IPS DF 4.7 (cell line): Measurements from ENCODE around the gene CWC27.

Experiments
- DNase-seq: peaks from one replicate; pipeline ENCODE4 v3.0.0-alpha.2; 2013; ENCODE audit warnings: low spot score; ENCODE audit errors: extremely low read depth

CWC27 gene

DNA sequence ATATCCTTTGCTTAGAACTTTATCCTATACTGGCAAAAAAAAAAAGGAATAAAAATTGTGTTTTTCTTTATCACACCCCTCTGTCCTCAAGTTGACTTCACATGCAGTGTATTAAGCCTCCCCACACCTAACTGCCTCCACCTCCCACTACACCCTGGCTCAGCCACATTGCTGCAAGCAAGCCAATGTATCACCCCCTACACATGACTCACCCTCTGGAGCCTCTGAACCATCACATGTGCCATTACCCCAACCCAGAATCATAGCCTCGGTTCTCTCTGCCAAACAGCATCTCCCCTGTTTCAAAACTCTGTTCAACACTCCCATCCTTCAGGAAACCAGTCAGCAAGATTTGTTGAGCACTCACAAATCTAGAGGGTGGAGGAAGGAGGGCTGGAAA, 209.0 kb downstream of the CWC27 start:
- no peak for DNase-seq

DNA sequence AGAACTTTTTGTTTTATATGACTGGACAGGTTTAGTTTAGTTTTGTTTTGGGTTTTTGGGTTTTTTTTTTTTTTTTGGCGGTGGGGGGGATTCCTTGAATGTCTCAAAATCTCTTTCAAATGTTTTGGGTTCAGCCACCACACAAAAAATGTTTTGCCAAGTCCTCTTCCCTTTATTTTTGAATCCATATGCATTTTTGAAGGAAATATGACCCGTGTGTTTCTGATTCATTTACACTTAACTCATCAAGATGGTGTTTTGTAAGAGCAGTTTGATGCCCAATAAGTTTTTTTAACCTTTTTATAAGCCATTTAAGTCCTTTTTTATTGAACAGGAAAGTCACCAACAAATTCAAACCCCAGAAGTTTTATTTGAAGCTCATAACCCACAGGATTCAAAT, 209.8 kb downstream of the CWC27 start:
- DNase-seq, result no peak

DNA sequence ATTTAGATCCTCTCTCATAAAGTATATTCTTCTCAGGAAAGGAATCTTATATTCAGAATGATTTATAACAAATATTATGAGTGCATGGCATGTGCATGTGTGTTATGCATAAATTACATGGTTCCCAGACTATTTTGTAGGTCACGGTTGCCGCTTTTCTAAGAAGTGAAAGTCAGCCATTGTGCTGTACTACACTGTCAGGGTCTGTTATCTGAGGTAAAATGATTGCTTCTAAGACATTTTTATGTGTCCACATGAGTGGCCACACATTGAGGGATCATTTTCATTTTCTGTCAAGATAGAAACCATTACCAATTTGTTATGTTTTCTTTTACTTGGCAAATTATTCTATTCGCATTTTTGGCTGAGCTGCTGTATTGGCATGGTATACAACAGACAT, 210.8 kb downstream of the CWC27 start:
- no peak for DNase-seq

DNA sequence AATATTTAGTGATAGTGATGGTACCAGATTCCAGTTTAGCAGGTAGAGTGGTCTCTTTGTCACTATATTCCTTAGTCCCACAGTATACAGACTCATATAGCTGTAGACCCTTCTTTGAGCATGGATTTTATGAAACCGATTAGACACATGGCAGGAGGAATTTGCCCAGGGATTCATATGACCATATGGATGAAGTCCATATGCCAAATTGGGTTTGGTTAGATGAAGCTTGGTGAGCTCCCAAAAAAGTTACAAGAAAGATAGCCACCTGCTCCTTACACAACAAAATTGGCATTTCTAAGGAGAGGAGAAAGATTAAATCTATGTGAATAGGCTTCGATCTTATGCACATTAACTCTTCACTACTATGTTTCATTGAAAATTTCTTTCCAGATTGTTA, 211.4 kb downstream of the CWC27 start:
- no peak for DNase-seq

- no peak for DNase-seq
Observed at GRCh38 chr5:64987768-64988167, 219.0 kb downstream of the CWC27 start.

DNA sequence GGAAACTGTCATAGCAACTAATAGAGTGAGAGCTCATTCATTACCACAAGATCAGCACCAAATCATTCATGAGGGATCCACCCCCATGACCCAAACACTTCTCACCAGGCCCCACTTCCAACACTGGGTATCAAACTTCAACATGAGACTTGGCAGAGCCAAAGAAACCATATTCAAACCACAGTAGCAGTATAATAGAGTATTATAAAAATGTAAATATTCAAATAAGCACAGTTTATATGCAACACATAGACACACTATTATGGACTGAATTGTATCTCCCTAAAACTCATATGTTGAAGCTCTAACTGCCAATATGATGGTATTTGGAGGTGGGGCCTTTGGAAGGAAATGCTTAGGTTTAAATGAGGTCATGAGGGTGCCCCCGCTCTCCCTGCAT, 240.5 kb downstream of the CWC27 start:
- no peak for DNase-seq

GRCh38 chr5:65010841-65011240, 242.1 kb downstream of the CWC27 start:
- no peak for DNase-seq

- DNase-seq, result no peak
Observed at GRCh38 chr5:65012301-65012892, 243.7 kb downstream of the CWC27 start.

- no peak for DNase-seq
Observed at GRCh38 chr5:65013166-65013565, 244.4 kb downstream of the CWC27 start.

- DNase-seq, result no peak
Observed at GRCh38 chr5:65014769-65015168, 246.0 kb downstream of the CWC27 start.

GRCh38 chr5:65015767-65016166, 247.0 kb downstream of the CWC27 start:
- no peak for DNase-seq

GRCh38 chr5:65017636-65018035, 248.9 kb downstream of the CWC27 start:
- DNase-seq, result no peak

DNA sequence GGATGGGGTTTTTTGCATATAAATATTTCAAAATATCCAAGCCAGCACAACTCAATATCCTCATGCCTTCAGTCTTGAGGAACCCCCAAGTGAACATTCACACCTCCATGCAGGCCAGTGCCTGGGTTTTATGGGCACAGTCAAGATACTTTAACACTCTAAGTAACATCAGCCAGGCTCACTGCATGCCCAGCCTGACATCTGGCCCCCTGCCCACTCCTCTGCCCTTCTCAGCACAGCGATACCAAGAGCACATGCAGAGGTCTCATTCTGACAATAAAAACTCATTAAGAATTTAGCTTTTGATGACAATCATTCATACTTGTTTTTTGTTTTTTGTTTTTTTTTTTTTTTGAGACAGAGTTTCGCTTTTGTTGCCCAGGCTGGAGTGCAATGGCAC, 250.0 kb downstream of the CWC27 start:
- DNase-seq, result no peak

DNA sequence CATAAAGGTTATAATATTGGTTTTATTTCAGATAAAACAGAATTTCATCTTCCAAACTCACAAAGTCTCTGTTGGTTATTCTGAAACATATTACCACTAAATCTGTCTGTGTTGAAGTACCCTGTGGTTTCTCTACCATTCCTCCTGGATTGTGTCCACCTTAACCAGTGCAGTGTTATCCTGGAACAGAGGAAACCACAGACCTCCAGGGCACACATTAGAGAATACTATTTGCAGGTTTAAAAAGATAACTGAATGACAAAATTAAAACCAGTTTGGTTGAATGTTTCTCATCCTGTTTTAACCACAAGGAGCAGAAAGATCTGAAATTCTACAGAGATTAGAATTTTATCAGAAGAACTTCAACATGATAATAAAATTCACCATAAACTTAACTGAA, 251.8 kb downstream of the CWC27 start:
- no peak for DNase-seq

DNA sequence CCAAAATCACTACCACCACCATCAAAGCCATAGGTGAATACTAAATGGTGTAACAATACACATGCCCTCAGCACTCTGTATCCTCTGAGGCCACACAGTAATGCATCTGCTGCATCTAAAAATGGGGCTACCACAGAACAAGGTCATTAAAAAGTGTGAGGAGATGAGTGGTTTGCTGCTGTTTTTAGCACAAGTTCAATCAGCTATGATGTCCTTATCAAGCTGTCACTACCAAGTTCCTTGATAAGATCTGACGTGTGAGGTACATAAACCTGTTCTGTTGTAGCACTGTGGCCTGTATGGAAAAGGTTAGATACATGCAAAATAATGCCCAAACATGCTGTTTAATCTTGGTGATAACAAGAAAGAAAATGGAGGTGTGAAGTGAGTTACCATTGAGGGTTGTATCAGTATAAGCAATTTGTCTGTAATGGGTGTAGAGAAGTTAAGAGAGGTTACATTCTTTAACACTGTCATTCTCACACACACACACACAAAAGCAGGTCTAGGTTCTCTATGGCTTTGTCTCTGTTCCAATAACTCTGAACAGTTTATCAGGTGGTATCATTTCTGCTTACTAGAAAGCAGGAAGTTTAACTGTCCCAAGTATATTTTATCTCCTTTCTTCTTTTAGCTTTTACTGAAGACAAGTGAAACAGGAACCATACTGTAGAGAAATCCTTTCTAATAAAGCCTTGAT, 252.9 kb downstream of the CWC27 start:
- no peak for DNase-seq

DNA sequence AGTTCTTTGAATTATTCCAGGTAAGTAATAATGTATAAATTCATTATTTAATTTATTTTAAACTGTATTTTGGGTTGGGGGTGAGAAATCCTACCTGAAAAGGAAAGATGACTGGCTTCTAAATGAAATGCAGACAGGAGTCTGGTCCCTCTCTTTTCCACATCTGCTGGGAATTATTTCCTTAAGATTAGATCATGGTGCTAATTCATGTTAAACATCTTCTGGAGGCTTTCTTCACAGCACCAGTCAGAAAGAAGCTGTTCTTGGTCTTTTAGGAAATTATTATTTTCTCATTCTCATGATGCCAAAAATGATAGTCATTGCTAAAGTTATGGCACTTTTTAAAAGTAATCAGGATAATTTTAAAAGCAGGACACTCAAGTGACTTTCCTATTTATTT, 254.2 kb downstream of the CWC27 start:
- DNase-seq, result no peak

GRCh38 chr5:65024681-65025080, 256.0 kb downstream of the CWC27 start:
- no peak for DNase-seq

GRCh38 chr5:65026816-65027548, 258.3 kb downstream of the CWC27 start:
- DNase-seq, result no peak

- DNase-seq, result no peak
Observed at GRCh38 chr5:65029178-65029577, 260.4 kb downstream of the CWC27 start.

- DNase-seq, result no peak
Observed at GRCh38 chr5:65030056-65030455, 261.3 kb downstream of the CWC27 start.

DNA sequence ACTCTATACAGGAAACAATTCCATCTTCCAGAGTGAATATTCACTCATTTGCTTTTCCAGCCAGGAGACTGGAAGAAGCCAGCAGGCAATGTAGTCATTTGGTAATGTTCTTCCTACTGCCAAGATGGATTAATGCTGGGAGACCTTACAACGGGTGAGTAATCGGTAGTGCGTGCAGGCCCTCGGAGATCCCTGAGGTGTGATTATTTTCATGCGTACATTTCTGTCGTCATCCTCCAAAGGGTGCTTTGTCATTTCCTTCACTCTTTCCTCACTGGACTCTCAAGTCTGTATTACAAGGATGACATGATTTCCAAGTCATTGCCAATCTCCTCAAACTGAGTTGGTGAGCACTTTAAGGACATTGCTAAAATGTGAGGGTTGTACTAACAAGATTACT, 263.5 kb downstream of the CWC27 start:
- DNase-seq, result no peak

DNA sequence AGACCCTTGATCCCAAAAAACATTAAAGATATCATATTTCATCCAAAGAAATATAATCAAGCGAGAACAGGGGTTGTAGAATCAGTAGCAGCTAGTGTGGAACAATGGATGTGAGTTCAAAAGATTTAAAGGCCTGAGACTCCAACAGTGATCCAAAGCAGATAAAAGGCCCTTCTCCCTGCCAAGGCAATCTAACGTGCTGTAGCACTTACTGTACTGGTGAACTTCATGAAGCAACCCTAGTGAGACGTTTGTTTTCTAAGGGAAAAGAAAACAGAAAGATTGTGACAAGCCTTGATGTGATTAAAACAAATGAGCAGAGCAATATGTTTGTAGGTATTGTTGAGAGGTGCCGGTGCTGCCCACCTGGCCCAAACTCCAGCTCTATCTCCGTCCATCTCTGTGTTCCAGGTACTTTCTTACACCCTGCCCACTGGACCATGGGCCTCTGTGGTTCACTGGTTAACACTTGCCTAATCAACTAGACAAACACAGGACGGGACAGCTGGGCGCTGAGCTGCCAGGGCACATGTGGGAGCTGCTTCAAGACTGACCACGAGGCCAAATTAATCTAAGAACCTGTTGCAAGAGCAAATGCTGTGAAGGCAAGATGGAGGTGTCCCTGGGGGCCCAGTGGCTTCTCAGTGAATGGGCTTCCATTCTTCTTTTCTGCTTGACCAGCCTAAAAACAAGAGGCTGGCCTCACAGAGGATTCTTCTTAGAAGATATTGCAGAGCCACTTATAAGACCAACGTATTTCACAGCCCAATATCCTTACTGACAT, 265.5 kb downstream of the CWC27 start:
- no peak for DNase-seq
